H9 (cell line): ENCODE measurements around the gene LUZP1. TPM values are rescaled to one million over a fixed set of nuclear protein-coding genes. Genes with fewer than 3 reads are reported as not detected.

ENCODE experiments used
- DNase-seq: peaks from one replicate; pipeline ENCODE4 v3.0.0-alpha.2; 2017
- H2AFZ ChIP-seq: one replicate; pipeline ENCODE4 v1.6.1; 2013; ENCODE audit warnings: mild to moderate bottlenecking, low read length, control low read depth, moderate library complexity
- H2AK5ac ChIP-seq: 2 replicates; pipeline ENCODE4 v1.6.1; 2013; ENCODE audit warnings: low read length, control low read depth, mixed read lengths; ENCODE audit not compliant: insufficient read length
- H2BK120ac ChIP-seq: one replicate; pipeline ENCODE4 v1.6.1; 2013; ENCODE audit warnings: low read depth, mild to moderate bottlenecking, low read length, control low read depth, inconsistent platforms; ENCODE audit not compliant: poor library complexity, severe bottlenecking
- H2BK12ac ChIP-seq: 2 replicates; pipeline ENCODE4 v1.6.1; 2013; ENCODE audit warnings: low read length, control low read depth, mixed read lengths, low read depth; ENCODE audit not compliant: insufficient read length
- H2BK15ac ChIP-seq: 2 replicates; pipeline ENCODE4 v1.6.1; 2013; ENCODE audit warnings: low read depth, low read length, control low read depth
- H2BK20ac ChIP-seq: one replicate; pipeline ENCODE4 v1.6.1; 2013; ENCODE audit warnings: low read depth, mild to moderate bottlenecking, low read length, control low read depth, inconsistent platforms; ENCODE audit not compliant: poor library complexity, severe bottlenecking
- H2BK5ac ChIP-seq: 2 replicates; pipeline ENCODE4 v1.6.1; 2013; ENCODE audit warnings: low read length, control low read depth, mixed read lengths; ENCODE audit not compliant: insufficient read length
- H3K14ac ChIP-seq: 2 replicates; pipeline ENCODE4 v1.6.1; 2013; ENCODE audit warnings: low read length, control low read depth; ENCODE audit not compliant: insufficient read depth
- H3K18ac ChIP-seq: 2 replicates; pipeline ENCODE4 v1.6.1; 2013; ENCODE audit warnings: low read depth, mild to moderate bottlenecking, mixed read lengths, low read length, control low read depth; ENCODE audit not compliant: insufficient read length
- H3K23ac ChIP-seq: 2 replicates; pipeline ENCODE4 v1.6.1; 2013; ENCODE audit warnings: low read length, control low read depth, mixed read lengths, low read depth; ENCODE audit not compliant: insufficient read length
- H3K23me2 ChIP-seq: 2 replicates; pipeline ENCODE4 v1.6.1; 2013; ENCODE audit warnings: low read depth, mild to moderate bottlenecking, mixed read lengths, low read length, control low read depth; ENCODE audit not compliant: insufficient read length, poor library complexity, severe bottlenecking
- H3K27ac ChIP-seq: 2 replicates; pipeline ENCODE4 v1.5.1; 2013; ENCODE audit warnings: low read length, control low read depth, mixed read lengths, low read depth; ENCODE audit not compliant: insufficient read length
- H3K27me3 ChIP-seq: 2 replicates; pipeline ENCODE4 v1.6.1; 2013; ENCODE audit warnings: low read length, control low read depth, inconsistent platforms; ENCODE audit not compliant: insufficient read depth
- H3K4ac ChIP-seq: 2 replicates; pipeline ENCODE4 v1.6.1; 2013; ENCODE audit warnings: low read depth, mild to moderate bottlenecking, control low read depth, inconsistent platforms, low read length, moderate library complexity
- H3K4me1 ChIP-seq: 2 replicates; pipeline ENCODE4 v1.6.1; 2013; ENCODE audit warnings: low read length, control low read depth, inconsistent platforms; ENCODE audit not compliant: insufficient read depth
- H3K4me2 ChIP-seq: 2 replicates; pipeline ENCODE4 v1.6.1; 2013; ENCODE audit warnings: low read length, control low read depth, mixed read lengths; ENCODE audit not compliant: insufficient read length, insufficient read depth
- H3K56ac ChIP-seq: 2 replicates; pipeline ENCODE4 v1.6.1; 2013; ENCODE audit warnings: low read depth, mild to moderate bottlenecking, mixed read lengths, low read length, control low read depth; ENCODE audit not compliant: insufficient read length
- H3K79me1 ChIP-seq: 2 replicates; pipeline ENCODE4 v1.6.1; 2013; ENCODE audit warnings: low read depth, mild to moderate bottlenecking, moderate library complexity, low read length, control low read depth, inconsistent platforms; ENCODE audit not compliant: insufficient read depth, poor library complexity, severe bottlenecking
- H3K79me2 ChIP-seq: 2 replicates; pipeline ENCODE4 v1.6.1; 2013; ENCODE audit warnings: low read length, control low read depth, inconsistent platforms; ENCODE audit not compliant: insufficient read depth
- H3K9ac ChIP-seq: 2 replicates; pipeline ENCODE4 v1.6.1; 2013; ENCODE audit warnings: low read length, control low read depth, mixed read lengths; ENCODE audit not compliant: insufficient read length; ENCODE audit errors: extremely low read depth
- H3K9me3 ChIP-seq: one replicate; pipeline ENCODE4 v1.6.1; 2013; ENCODE audit warnings: low read depth, low read length, inconsistent platforms; ENCODE audit not compliant: control insufficient read depth
- H3T11ph ChIP-seq: one replicate; pipeline ENCODE4 v1.6.1; 2013; ENCODE audit warnings: mild to moderate bottlenecking, low read length, control low read depth, inconsistent platforms
- H4K20me1 ChIP-seq: one replicate; pipeline ENCODE4 v1.6.1; 2013; ENCODE audit not compliant: control insufficient read depth, insufficient read length, insufficient read depth
- H4K5ac ChIP-seq: 2 replicates; pipeline ENCODE4 v1.6.1; 2013; ENCODE audit warnings: low read depth, mild to moderate bottlenecking, mixed read lengths, low read length, control low read depth; ENCODE audit not compliant: insufficient read length
- H4K8ac ChIP-seq: replicated peaks from 2 replicates; pipeline ENCODE4 v1.6.1; 2013; ENCODE audit warnings: low read length, control low read depth, mixed read lengths, low read depth; ENCODE audit not compliant: insufficient read length
- H4K91ac ChIP-seq: 2 replicates; pipeline ENCODE4 v1.6.1; 2013; ENCODE audit warnings: low read depth, mild to moderate bottlenecking, moderate library complexity, mixed read lengths, low read length, control low read depth; ENCODE audit not compliant: insufficient read length
- H3K27ac Mint-ChIP-seq, 3 experiments: 2 replicates in 2 of 3; 3 replicates in 1 of 3; pipeline ENCODE4 v1.8.0; 2020 to 2021; ENCODE audit warnings: mixed read lengths in 3 of 3, mild to moderate bottlenecking in 1 of 3, moderate library complexity in 1 of 3
- H3K27me3 Mint-ChIP-seq: 2 replicates; pipeline ENCODE4 v1.8.0; 2021; ENCODE audit warnings: low read depth, mild to moderate bottlenecking, moderate library complexity, mixed read lengths
- H3K36me3 Mint-ChIP-seq, 3 experiments: 2 replicates in 2 of 3; 3 replicates in 1 of 3; pipeline ENCODE4 v1.8.0; 2020 to 2021; ENCODE audit warnings: low read depth in 3 of 3, mixed read lengths in 3 of 3; ENCODE audit not compliant: insufficient read depth in 1 of 3
- H3K4me1 Mint-ChIP-seq, 2 experiments: 2 replicates each; pipeline ENCODE4 v1.8.0; 2020; ENCODE audit warnings: mixed read lengths in 2 of 2
- H3K4me3 Mint-ChIP-seq, 2 experiments: 2 replicates in 1 of 2; 3 replicates in 1 of 2; pipeline ENCODE4 v1.8.0; 2020 to 2021; ENCODE audit warnings: mild to moderate bottlenecking in 2 of 2, mixed read lengths in 2 of 2, moderate library complexity in 1 of 2
- H3K9me3 Mint-ChIP-seq, 2 experiments: 2 replicates in 1 of 2; 3 replicates in 1 of 2; pipeline ENCODE4 v1.8.0; 2020; ENCODE audit warnings: mild to moderate bottlenecking in 2 of 2, mixed read lengths in 2 of 2, moderate library complexity in 1 of 2
- CTCF ChIP-seq: fragments of 200-600 bp; sonication (generic); conservative IDR thresholded peaks from 3 replicates; pipeline ENCODE4 v1.8.0; 2021; ENCODE audit warnings: antibody characterized with exemption, mild to moderate bottlenecking
- WGBS: extraction: QIAGEN DNeasy Blood & Tissue Kit; methylation state at CpG from one replicate; pipeline ENCODE4 v1.1.7; 2013; ENCODE audit warnings: missing lambda C conversion rate, low lambda C conversion rate, mixed read lengths; ENCODE audit not compliant: insufficient read length; ENCODE audit errors: extremely low coverage; 5-methylcytosine and 5-hydroxymethylcytosine counted together
- total RNA-seq: library from RNA; stranded (reverse); gene quantifications from 2 replicates; pipeline ENCODE4 v1.2.1, GENCODE V29; 2021

LUZP1 gene
- total RNA-seq, 1 experiment from 2014 or later, result 48.2 TPM

GRCh38 chr1:23193391-23194118 is 24.9 kb upstream of the LUZP1 start:
- Histone ChIP-seq H3K4me1 (no peaks in the 10 kb centered on the region), H3K27ac (no peak overlapping the region), H2BK12ac (no peak overlapping the region), H3K4ac (no peak overlapping the region), H3K56ac (no peak overlapping the region), H3K9me3 (no peaks in the 10 kb centered on the region), H3K79me1 (no peaks in the 10 kb centered on the region), H2BK120ac (no peak overlapping the region), H3K27me3 (no peaks in the 10 kb centered on the region), H3T11ph (no peak overlapping the region), H2BK20ac (no peak overlapping the region), H3K23me2 (no peaks in the 10 kb centered on the region), H3K23ac (no peak overlapping the region), H3K79me2 (no peaks in the 10 kb centered on the region), H4K91ac (no peak overlapping the region), H2BK15ac (no peak overlapping the region), H4K8ac (peak overlapping the region; percentile 18), H2AK5ac (no peak overlapping the region), H3K4me2 (no peak overlapping the region), H4K20me1 (no peaks in the 10 kb centered on the region), H2BK5ac (no peak overlapping the region), H4K5ac (no peak overlapping the region), H3K14ac (no peak overlapping the region), H3K18ac (no peak overlapping the region), H3K9ac (no peak overlapping the region), H2AFZ (no peak overlapping the region)
- Mint-ChIP-seq H3K4me3 (no peak overlapping the region; a peak in 1 of 5 replicates), H3K36me3 (peaks cover 0 to 13% (median 10%) of the 10 kb centered on the region in 3 experiments; a peak in 4 of 7 replicates), H3K9me3 (no peaks in the 10 kb centered on the region), H3K27me3 (peaks cover 2% of the 10 kb centered on the region), H3K27ac (no peak overlapping the region; a peak in 1 of 7 replicates), H3K4me1 (peaks cover 3 to 6% of the 10 kb centered on the region in 2 experiments; a peak in 2 of 4 replicates)
- no peak for DNase-seq
- whole genome bisulfite sequencing, result no CpG with 5 or more reads among the region's 27 CpGs
- no peak for TF ChIP-seq CTCF
